HG03066 (cell line): ENCODE measurements around the gene KRTAP3-2.
"Not testable (repeated sequence)": the region's sequence is repeated elsewhere in the genome, so short reads cannot be mapped to it uniquely, and the experiment has no call there.

Source experiments
- ATAC-seq: cut with Tn5 transposase; IDR thresholded peaks from one replicate; pipeline ENCODE4 v1.9.1; 2021; ENCODE audit warnings: low read depth; ENCODE audit not compliant: unreplicated experiment

The KRTAP3-2 gene

DNA sequence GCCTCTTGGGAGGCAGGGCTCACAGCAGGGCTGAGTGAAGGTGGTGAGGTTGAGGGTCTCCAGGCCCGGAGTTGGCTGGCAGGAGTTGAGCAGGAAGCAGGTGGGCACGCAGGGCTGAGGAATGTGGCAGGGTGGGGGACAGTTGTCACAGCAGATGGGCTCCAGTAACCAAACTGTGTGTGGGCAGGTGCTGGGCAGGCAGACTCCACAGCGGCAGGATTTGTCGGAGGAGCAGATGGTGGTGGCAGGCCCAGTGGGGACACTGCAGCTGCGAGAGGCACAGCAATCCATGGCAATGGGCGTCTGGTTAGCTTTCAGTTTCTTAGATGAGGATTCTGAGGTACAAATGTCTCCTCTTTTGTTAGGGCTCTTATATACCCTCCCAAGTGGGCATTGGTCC is at the start of gene KRTAP3-2:
Gene KRTAP3-2 (minus strand): TSS at position 344 of the 400 bp plus-strand sequence. CDS start 53 bp downstream, at position 291.
- ATAC-seq: not testable (repeated sequence)

DNA sequence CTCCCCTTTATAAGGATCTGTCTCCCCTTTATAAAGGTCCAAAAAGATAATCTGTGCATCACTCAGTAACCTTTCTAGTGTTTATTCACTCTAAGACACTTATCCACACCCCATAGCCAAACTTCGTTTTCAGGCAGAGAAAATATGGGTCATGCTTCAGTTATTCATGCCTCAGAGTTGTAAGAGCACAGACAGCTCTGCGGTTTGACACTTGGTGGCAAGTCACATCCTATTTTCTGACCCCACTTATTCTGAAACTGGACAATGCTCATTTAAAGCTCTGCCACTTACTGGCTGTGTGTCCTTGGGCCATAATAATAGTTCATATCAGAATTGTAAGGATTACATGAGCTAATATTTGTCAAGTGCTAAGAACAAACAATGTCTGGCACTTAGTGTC is 49.4 kb upstream of the KRTAP3-2 start:
- no peak for ATAC-seq

DNA sequence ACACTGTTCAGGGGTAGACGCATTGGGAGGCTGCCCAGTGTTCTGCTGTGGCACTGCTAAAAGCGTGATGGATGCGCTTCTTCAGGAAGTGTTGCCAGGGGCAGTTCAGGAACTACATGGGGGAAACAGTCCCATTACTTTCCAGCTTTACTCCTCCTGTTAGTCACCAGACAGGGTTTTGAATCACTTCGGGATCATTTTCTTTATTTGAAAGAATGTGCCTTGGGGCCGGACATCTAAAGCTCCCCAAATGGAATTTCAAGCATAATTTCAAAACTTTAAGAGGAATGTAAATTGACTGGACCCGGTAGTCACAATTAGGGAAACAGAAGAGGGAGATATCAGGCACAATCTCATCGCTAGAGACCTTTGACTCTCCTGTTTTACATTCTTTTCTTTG is 48.7 kb upstream of the KRTAP3-2 start:
- ATAC-seq: no peak

DNA sequence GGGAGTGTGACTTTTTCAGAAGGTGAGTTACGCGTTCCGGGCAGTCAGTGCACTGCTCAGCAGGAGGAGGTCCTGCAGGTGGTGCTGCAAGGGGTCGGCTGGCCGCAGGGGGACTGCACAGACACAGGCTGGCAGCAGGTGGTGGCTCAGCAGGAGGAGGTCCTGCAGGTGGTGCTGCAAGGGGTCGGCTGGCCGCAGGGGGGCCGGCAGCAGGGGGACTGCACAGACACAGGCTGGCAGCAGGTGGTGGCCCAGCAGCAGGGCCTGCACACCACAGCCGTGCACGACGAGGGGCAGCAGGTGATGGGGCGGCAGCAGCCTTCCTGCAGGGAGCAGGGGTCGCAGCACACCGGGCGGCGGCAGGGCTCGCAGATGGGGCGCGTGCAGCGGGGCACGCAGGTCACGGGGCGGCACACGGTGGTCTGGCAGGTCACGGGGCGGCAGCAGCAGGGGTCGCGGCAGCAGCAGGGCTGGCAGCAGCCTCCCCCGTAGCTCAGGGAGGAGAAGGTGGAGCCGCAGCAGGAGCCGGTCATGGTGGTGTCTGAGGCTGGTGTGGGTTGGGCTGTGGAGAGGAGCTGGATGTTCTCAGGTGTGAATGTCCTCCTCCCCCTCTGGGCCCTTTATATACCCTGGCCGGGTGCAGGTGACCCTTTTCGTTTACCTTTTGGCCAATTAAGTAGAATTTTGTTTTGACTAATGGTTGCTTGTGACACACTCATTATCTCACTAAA is 47.2 kb upstream of the KRTAP3-2 start, which contains the start of gene KRTAP2-1:
Gene KRTAP2-1 (minus strand): TSS at position 582 of the 731 bp plus-strand sequence. CDS start 49 bp downstream, at position 533.
- not testable (repeated sequence) for ATAC-seq

DNA sequence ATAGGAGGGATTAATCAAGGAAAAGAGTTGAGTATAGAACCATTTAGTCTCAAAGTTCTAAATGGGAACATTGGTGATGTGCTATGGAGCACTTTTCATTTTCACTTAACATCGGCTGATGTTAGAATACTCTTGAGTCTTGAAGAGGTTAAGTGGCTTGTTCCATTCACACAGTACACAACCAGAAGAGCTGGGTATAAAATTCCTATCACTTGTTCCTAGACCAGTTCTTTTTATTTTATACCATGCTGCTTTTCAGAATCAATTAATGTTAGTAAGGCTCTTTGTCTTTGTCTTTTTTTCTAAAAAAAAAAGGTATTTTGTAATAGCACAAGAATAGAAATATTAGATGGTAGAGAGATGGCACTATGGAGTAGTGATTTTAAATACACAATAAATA is 43.2 kb upstream of the KRTAP3-2 start:
- ATAC-seq: no peak

DNA sequence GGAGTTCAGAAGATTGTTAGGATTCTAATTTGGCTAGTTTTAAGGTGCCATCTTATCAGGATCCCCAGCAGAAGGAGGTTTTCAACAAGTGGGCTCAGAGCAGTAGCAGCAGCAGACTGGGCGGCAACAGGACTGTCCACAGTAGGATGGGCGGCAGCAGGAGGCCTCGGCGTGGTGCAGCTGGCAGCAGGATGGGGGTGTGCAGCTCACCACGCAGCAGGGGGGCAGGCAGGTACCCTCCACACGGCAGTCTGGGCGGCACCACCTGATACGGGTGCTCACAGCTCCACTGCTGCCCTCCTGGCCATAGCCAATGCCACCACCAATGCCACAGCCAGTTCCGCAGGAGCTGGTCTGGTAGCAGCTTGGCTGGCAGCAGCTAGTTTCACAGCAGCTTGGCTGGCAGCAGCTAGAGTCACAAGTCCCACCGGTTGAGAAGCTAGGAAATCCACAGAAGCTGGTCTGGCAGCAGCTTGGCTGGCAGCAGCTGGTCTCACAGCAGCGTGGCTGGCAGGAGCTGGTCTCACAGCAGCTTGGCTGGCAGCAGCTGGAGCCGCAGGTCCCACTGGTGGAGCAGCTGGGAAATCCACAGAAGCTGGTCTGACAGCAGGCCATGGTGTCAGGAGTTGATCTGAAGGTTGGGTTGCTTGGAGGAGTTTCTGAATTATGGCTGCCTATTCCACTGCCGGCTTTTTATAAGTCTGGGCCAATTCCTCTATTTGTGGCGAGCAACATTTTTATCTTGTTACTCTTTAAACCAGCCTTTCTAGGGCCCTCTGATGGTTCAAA is 41.3 kb upstream of the KRTAP3-2 start, which contains the start of gene KRTAP1-1:
Gene KRTAP1-1 (minus strand): TSS at position 668 of the 789 bp plus-strand sequence. CDS start 53 bp downstream, at position 615.
- not testable (repeated sequence) for ATAC-seq

DNA sequence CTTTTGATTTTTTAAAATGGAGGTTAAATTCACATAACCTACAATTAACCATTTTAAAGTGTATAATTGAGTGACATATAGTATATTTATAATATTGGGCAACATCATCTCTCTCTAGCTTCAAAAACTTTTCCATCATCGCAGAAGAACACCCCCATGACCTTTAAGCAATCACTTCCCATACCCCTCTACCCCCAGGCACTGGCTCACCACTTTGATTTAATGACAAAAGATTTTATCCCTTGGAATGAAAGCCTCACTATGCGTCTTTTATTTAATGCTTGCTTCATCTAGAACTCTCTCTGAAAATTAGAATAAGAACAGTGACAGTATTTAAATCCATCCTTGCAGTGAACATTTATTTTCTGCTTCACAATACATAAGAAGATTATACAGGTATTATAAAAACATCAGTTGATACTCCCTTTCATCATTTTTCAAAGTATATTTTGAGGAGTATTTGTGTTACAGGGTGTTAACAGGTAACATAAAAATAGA is 38.2 kb upstream of the KRTAP3-2 start:
- ATAC-seq: no peak

DNA sequence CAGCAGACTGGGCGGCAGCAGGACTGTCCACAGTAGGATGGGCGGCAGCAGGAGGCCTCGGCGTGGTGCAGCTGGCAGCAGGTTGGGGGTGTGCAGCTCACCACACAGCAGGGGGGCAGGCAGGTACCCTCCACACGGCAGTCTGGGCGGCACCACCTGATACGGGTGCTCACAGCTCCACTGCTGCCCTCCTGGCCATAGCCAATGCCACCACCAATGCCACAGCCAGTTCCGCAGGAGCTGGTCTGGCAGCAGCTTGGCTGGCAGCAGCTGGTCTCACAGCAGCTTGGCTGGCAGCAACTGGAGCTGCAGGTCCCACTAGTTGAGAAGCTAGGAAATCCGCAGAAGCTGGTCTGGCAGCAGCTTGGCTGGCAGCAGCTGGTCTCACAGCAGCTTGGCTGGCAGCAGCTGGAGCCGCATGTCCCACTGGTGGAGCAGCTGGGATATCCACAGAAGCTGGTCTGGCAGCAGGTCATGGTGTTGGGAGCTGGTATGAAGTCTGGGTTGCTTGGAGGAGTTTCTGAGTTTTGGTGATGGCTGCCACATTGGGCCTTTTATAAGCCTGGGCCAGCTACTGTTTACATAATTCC is 34.7 kb upstream of the KRTAP3-2 start, which contains the start of gene KRTAP1-3:
Gene KRTAP1-3 (minus strand): TSS at position 529 of the 590 bp plus-strand sequence. CDS start 53 bp downstream, at position 476.
- ATAC-seq: not testable (repeated sequence)

DNA sequence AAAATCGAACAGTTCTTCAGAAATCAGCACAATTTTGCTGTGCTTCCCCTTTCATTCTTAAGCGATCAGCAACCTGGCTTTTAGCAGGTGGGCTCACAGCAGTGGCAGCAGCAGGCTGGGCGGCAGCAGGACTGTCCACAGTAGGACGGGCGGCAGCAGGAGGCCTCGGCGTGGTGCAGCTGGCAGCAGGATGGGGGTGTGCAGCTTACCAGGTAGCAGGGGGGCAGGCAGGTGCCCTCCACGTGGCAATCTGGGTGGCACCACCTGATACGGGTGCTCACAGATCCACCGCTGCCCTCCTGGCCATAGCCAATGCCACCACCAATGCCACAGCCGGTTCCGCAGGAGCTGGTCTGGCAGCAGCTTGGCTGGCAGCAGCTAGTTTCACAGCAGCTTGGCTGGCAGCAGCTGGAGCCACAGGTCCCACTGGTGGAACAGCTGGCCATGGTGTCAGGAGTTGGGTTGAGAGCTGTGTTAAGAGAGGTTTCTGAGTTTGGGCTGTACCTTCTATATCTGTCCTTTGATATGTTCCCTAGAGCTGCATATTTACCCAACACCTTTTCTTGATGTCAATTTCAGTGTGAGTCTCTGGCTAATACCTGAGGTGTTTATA is 30.0 kb upstream of the KRTAP3-2 start, which contains the start of gene KRTAP1-4:
Gene KRTAP1-4 (minus strand): TSS at position 563 of the 613 bp plus-strand sequence. CDS start 117 bp downstream, at position 446.
- no peak for ATAC-seq

DNA sequence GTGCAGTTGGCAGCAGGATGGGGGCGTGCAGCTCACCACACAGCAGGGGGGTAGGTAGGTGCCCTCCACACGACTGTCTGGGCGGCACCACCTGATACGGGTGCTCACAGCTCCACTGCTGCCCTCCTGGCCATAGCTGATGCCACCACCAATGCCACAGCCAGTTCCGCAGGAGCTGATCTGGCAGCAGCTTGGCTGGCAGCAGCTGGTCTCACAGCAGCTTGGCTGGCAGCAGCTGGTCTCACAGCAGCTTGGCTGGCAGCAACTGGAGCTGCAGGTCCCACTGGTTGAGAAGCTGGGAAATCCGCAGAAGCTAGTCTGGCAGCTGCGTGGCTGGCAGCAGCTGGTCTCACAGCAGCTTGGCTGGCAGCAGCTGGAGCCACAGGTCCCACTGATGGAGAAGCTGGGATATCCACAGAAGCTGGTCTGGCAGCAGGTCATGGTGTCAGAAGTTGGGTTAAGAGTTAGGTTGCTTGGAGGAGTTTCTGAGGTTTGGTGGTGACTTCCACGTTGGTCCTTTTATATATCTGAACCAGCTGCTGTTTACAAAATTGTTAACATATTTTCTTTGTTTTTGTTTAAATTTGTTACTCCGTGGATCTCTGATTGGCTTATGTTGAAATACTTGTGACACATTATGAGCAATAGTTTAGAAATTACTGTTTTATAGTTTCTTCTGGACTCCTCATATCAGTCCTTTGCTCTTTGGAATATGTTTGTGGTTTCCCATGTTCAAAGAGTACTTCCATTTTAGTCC is 27.2 kb upstream of the KRTAP3-2 start, which contains the start of gene KRTAP1-5:
Gene KRTAP1-5 (minus strand): TSS at position 494 of the 757 bp plus-strand sequence. CDS start 53 bp downstream, at position 441.
- ATAC-seq: no peak

DNA sequence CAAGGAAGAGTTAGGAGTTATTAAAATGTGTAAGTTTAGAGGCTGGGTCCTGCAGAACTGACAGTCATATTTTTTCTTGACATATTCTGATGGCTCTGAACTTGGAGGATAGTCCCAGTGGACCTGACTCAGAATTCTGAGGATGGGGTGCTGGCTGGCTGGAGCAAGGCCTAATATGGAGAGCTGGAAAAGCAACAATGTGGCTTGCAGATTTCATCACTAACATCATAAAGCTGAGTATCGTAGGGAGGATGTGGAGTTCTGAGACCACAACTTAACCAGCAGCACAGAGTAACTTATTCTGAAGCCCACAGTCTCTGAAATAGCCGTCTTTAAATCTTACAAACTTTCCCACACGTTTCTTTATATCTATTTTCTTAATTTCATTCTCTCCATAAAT is 25.0 kb upstream of the KRTAP3-2 start:
- no peak for ATAC-seq

DNA sequence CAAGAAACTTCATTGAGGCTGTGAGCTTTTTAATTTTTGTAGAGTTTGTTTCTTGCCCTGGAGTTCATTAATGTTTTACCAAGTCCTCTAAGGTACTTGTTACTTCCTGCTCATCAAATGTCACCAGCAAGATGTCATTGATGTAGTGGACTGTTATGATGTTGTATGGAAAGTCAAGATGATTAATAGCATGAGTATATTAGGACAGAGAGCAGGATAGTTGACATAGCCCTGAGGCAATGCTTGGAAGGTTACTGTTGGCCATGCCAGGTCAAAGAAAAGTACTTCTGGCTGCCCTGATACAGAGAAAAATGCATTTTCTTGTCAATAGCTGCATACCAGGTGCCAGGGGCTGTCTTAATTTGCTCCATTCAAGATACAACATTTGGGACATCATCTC is 20.6 kb upstream of the KRTAP3-2 start:
- ATAC-seq: no peak

DNA sequence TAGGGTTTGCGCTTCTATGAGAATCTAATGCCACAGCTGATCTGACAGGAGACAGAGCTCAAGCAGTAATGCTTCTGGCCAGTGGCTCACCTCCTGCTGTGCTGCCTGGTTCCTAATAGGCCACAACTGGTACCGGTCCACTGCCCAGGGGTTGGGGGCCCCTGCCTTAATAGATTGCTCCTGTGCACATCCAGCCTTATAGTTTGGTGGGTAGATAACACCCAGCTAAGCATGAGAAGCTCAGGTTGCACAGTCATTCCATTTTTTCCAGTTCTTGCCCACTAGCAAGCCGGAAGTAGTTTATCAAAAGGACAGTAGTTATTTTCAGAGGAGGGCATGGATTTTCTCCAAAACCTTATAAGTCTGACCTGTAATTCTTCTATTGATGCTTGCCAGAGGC is 19.7 kb upstream of the KRTAP3-2 start:
- ATAC-seq: no peak

DNA sequence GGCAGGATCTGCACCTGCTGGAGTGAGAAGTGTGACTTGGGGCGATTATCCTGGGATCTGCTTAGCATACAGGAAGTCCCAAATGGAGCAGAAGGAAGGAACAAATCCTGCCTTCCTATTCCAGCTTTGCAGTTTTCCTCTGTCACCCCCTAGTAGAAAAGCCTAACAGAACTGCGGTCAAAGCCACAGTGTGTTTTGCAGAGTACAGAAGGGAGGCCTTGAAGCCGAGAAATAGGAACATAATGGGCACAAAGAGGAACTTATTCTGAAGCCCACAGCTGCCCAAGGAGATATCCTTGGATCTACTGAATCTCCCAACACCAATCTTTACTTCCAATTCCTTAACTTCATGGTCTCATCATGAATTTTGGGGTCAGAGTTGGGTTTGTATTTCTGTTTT is 18.8 kb upstream of the KRTAP3-2 start:
- ATAC-seq: no peak

DNA sequence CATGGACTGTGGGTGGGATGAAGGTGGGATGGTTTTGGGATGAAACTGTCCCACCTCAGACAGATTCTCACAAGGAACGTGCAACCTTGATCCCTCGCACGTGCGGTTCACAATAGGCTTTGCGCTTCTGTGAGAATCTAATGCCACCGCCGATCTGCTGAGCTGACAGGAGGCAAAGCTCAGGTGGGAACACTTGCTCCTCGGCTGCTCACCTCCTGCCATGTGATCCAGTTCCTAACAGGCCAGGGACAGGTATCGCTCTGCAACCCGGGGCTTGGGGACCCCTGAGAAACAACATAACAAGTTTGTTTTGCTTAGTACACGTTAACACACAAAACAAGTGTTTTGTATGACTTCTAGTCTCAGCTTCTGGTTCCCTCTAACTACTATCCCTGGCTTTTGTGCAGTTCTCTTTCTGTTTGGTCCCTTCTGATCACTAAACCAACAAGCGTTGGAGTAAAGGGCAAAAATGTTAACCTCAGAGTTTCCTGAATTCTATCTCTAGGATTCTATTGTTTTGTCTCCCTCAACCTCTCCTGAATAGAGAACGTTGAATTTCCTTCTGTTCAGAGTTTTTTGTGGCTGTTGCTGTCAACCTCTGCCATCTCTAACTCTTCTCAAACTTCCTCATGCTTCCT is 17.0 kb upstream of the KRTAP3-2 start:
- ATAC-seq: no peak

DNA sequence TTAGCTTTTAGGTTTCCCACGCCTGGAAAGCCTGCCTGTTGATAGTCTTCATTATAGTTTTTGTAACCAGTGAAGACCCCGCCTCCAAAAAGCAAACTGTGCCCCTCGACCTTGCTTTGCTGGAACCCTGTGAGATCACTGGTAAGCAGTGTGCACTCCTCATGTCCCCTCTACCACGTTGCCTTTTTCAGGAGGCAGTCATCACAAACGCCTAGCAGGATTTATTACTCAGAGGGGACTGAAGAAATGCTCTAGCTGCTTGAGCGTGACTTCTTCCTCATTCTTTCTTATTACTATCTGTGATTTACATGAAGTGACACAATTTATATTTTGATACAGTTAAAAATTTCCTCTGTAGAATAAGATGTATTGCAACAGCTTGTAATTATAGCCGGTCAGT is 15.7 kb upstream of the KRTAP3-2 start:
- ATAC-seq: no peak

DNA sequence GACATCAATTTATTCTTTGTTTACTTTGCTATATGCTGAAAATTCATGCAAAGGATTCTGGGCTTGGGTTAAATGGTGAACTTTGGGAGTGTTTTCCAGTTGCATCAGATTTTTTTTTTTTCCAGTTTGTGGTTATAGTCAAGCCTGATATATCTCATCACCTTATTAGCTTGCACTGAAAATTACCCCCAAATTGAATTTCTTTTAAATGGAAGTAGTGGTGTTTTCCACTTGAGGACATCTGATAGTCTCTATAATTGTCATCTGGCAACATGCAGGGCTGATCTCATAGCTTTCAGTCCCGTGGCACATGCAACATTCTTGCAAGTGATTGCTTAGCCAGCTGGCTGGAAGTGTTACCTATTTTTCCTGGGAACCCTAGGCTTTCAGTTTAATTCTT is 13.9 kb upstream of the KRTAP3-2 start:
- no peak for ATAC-seq

DNA sequence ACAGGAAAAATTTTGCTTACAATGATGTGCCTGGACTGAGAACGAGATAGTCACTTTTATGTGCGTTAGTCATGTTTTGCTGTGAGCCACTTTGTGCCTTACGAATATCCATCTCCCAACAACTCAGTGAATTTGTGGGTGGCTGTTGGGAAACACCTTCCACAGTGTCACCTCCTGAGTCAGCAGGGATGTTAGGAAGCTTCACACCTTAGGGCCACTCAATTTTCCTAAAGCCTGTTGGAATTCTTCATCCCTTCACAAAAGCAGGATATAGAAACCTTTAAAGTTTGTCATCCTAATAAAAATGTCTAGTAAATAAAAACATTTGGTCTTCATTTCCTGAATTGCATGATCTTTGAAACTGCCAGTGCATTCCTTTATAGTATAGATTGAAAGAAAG is 13.5 kb upstream of the KRTAP3-2 start:
- ATAC-seq: no peak
